NCI-H774 (cell line): Measurements from ENCODE around the gene SLC7A5.
"Not testable (repeated sequence)": the region's sequence is repeated elsewhere in the genome, so short reads cannot be mapped to it uniquely, and the experiment has no call there.

Experiments used
- DNase-seq: peaks from one replicate; lab custom pipeline; 2025; lab: John Stamatoyannopoulos, UW

SLC7A5 gene

DNA sequence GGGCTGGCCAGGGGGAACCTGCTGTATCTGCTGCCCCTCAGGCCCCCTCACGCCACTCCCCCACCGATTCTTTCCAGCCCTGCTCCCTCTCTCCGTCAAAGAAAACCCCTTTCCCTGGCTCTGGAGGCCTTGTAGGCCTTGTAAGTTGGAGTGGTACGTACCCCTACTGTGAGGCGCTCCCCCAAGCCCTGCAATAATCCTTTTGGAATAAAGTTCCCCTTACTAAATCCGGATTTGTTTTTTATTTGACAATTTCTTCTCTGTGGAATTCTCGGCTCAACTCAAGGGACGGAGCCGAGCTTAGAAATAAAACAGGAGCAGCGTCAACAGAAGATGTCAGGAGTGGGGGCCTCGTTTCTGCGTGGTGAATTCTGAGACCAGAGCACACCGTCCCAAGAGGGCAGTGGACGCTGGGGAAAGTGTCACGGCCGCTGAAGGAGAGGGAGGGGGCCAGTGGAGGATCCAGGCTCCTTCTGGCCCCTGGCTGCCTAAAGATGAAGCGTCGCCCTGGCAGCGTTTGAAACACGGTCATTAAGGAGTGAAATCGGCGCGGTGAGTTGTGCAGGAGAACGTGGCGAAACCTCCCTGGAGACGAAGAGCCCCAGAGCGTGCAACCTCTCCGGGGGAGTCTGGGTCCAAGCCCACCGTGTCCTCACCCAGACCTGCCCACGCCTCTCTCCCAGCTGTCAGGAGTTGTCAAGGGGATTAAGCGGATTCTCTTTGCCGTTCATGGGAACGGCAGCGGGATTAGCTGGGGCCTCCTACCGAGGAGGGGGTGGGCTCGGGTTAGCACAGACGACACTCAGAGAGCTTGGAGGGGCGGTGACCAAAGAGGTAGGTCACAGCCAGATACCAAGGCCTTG is 47.0 kb downstream of the SLC7A5 start:
- DNase-seq, result no peak

DNA sequence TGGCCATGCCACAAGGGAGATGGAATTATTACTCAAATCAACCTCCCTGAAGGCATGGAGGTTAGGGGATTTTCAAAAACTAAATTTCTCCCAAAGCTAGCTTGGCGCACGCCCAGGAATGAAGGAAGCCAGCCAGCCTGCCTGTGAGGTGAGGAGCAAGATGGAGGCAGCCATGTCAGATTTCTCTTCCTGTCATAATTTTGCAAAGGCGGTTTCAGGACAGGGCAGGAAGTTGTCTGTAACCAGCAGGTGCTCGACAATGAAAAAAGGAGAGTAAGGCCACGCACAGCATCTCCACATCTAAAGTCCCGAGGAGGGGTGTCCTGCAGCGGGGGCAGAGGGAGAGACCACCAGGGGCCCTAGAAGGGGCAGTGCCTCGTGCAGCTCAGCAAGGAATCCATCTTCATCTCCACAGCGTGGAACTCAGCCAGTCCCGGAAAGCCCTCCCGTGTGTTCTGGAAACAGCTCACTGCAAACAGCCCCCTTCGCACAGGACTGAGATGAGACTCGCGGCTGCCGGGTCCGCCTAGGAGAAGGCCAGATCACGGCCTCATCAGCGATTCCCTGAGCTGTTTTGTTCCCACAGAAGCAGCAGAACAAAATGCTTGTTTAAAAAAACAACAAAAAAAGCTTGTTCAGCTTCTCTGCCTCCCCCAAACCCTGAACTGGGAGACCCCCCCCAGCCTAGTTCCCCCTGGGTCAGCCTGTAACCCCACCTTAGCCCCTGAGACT is 47.8 kb downstream of the SLC7A5 start:
- DNase-seq, result no peak

DNA sequence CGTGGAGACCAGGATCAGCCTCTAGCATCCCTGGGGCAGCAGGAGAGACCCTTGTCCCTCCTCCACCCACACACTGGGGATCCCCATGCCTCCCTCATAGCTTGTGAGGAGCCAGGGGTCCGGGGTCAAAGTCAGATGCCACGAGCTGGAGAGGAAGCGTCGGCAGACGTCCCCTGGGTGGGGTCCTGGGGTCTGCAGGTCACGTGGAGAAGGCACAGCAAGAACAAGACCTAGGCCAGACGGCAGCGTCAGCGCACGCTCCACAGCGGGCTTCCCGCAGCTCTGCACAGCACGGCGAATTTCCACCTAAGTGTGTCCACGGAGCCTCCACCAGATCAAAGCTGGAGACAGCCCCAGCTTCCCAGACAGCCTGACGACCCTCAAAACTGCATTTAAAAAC is 49.3 kb downstream of the SLC7A5 start:
- no peak for DNase-seq

DNA sequence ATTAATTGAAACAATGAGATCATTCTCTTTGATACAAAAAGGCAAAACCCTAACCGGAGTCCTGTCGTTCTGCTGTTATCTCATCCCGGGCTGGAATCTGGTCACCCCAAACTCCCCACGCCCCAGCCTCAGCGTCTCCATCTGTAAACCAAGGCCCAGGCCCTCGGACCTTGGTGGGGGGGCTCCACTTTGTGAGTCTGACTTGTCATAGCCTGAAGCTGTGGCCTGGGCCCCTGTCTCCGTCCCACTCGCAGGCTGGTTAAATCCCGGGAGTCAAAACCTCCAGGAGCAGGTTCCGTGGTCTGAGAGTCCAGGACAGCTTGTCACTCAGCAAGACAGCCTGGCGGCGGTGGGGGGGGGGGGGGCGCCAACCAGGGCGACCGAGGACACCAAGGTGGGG is 50.0 kb downstream of the SLC7A5 start:
- DNase-seq, result no peak

DNA sequence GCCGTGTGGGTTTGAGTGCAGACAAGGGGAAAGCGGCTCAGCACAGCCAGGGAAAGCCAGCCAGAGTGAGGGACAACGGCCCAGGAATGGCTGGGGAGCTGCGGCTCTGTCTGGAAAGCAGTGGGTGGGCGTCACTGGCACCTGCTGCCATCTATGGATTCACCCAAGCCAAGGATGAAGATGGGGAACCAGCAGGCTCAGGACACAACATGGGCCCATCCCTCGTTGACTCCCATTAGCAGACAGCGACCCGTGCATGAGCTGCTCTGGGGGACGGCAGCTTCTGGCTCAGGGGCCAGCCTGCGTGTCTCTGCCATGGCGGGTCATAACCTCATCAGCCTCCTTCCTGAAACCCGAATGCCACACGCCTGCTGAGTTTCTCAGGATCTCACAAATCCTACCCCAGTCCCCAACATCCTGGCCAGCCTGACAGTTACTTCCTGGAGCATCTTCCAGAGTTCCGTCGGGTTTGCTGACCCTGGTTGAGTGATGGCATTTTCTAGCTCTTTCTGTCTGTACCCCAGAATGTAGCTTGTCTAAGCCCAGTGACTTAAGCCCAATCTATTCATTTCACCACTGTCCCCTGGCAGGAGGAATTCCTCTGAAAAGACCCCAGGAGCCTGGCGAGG is 50.7 kb downstream of the SLC7A5 start:
- no peak for DNase-seq

DNA sequence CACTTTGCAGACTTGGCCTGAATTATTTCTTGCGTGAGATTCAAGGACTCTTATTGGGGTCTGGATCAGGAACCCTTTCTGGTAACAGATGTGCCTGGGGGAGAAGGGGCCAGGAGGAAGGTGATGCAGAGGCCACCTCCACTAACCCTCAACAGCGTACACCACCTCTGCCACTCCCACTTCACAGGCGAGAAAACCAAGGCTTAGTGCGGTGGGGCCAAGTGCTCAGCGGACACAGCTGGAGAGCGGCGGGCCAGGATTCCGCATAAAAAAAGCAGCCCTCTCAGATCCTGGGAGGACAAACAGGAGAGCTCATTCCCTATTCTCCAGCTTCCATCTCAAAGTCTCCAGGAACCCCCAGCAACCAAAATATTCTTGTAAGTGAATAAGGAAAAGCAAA is 51.4 kb downstream of the SLC7A5 start:
- DNase-seq, result no peak

DNA sequence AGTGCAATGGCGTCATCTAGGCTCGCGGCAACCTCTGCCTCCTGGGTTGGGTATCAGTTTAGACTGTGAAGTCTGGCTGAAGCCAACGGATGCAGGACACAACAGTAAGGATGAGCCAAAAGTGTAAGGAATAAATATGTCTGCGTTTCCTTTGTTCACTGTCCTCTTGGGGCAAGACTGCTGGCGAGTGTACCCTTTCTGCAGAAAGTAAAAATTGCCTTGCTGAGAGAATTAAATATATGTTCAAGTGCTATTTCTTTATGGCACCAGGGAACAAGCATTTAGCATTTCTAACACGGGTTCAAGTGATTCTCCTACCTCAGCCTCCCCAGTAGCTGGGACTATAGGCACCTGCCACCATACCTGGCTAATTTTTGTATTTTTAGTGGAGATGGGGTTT is 51.9 kb downstream of the SLC7A5 start:
- DNase-seq, result not testable (repeated sequence)

DNA sequence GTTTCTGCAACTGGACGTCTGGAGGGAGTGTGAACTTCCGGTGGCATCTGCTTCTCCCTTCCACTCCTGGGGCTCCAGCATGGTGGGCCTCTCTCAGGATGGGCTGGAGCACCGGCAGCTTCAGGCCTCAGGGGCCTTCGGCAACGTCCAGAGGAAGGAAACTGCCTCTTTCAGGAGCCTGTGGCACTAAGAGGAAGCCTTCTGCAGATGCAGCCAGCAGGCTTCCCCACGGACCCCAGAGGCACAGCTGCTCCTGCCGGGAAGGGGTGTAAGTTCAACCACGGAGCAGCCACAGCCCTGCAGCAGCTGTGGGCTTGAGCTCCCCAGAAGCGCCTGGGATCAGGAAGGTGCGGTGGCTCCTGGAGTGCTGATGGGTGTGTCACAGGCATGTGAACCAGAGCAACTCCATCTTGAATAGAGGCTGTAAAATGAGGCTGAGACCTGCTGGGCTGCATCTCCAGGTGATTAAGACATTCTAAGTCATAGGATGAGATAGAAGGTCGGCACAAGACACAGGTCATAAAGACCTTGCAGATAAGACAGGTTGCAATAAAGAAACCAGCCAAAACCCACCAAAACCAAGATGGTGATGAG is 52.7 kb downstream of the SLC7A5 start:
- DNase-seq, result no peak

DNA sequence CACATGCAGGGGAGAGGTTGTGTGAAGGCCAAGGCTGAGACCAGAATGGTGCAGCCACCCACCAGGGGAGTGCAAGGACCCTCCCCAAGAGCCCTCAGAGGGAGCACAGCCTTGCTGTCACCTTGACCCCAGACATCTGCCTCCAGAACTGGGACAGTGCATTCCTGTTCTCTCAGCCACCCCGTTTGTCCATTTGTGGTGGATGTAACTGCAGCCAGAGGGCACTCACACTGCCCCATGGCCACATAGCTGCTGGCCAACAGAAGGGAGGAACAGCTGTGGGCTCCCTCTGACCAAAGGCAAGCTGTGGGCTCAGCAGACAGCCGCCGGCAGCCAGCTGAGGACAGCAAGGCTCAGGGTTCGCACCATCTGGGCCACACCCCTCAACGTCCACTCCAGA is 53.7 kb downstream of the SLC7A5 start:
- DNase-seq, result no peak

DNA sequence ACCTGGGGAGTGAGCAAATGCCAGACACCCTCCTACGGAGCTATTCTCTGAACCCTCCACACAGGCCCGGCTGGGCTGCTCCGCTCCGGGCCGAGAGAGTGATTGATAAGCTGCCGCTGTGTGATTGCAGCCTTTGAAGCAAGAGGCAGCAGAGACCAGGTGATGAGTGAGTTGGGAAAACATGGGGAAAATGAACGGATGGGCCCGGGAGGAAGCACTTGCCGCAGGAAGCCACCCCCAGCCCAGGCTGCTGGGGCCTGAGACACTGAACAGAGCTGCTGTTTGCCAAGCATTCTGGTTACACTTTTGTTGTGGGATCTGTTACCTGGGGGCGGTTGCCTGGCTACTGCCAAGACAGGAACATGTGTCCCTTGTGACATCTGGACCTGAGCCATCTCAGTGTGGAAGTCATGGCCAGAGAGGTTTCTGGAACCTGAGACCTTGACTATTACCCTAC is 57.1 kb downstream of the SLC7A5 start:
- no peak for DNase-seq

DNA sequence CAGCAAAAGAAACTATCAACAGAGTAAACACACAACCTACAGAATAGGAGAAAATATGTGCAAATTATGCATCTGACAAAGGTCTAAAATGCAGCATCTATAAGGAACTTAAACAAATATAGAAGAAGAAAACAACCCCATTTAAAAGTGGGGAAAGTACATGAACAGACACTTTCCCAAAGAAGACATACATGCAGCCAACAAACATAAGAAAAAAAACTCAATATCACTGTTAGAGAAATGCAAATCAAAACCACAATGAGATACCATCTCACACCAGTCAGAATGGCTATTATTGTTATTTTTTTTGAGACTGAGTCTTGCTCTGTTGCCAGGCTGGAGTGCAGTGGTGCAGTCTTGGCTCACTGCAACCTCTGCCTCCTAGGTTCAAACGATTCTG is 57.9 kb downstream of the SLC7A5 start:
- DNase-seq, result not testable (repeated sequence)

DNA sequence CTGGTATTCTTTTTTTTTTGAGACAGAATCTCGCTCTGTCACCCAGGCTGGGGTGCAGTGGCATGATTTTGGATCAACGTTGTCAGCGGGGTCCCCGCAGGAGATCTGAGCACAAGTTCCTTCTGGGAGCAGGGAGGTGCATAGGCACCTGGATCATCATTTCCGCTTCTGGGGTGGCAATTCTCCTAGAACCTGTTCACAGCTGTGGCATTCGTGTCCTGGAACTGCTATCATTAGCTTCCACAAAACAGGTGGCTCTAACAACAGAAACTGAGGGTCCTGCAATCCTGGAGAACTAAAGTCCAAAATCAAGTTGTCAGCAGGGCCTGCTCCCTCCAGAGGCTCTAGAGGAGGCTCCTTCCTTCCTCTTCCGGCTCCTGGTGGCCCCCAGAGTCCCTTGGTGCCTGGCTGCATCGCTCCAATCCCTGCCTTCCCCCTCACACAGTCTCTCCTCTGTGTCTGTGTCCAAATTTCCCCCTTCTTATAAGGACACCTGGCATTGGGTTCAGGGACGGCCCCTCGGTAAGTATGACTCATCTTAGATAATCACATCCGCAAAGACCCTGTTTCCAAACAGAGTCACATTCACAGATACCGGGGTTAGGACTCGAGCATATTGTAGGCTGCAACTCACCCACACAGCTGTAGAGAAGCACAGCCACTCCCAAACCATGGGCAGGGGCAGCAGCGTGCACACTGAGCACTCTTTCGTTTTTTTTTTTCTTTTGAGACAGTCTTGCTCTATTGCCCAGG is 60.0 kb downstream of the SLC7A5 start:
- no peak for DNase-seq

DNA sequence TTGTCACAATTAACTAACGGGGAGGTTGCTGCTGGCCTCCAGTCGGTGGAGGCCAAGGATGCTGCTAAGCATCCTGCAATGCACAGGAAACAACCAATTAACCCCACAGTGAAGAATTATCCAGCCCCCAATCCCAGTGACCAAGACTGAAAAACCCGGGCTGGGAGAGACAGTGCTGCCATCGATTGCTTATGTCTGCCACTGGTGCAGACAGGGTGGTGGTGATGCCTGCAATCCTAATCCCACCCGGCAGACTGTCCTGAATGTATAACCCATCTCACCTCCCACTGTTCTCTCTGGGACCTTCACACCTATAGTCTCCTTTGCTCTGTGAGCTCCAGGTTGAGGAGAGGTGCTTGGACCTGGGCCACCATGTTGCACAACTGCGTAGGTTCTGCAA is 61.2 kb downstream of the SLC7A5 start:
- DNase-seq, result no peak

DNA sequence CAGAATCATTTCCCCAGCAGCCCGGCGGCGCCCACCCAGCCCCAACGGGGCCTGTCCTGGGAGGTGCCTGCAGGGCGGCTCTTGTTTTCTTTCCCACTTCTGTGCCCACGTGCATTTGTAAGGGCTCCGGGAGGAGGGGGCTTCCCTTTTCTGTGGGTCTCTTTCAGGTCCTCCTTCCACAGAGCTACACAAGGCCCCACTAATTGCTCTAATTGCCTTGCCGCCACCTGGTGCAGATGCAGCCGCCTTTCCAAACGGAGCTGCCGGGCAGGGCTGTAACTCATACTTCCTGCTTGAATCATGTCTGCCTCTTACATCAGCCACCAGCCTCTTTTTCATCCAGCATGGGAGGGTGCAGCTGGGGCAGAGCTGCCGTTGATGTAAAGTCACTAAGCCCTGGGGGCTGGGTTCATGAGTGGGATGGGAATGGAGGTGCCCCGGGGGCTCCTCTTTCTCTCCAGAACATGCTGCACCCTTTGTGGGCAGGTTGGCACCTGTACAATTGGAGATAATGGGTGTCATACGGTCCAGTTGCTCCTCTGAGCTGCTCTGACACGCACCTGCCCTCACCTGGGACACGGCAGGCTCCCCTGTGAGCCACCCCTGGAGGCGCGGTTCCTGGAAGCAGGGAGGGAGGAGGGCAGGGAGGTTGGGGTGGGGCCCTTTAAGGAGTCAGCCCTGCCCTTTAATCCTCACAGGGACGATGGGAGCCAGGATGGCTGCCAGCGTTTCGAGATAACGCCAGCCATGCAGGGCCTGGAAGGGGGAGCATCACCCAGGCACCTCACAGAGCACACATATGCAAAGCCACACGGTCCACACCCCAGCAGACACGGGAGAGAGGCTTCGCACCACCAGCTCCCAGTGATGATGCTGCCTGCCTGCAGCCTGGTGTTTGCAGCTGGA is 62.4 kb downstream of the SLC7A5 start:
- peak; percentile 72 for DNase-seq

DNA sequence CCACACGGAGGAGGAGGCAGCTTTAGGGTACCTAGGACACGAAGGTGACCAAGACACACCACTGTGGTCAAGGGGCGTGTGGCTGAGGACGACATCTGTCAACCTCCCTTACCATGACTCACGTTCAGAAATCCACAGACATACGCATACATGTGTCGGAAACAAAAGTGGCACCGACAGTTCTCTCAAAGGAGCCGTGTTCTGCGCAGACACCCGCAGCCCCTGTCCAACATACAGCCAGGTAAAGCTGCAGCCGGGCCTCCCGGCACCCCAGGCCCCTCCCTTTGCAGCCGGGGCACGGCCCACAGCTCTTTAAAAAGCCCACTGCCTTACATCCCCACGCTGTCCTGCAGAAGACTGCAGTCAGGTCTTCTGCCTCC is 63.1 kb downstream of the SLC7A5 start:
- no peak for DNase-seq

DNA sequence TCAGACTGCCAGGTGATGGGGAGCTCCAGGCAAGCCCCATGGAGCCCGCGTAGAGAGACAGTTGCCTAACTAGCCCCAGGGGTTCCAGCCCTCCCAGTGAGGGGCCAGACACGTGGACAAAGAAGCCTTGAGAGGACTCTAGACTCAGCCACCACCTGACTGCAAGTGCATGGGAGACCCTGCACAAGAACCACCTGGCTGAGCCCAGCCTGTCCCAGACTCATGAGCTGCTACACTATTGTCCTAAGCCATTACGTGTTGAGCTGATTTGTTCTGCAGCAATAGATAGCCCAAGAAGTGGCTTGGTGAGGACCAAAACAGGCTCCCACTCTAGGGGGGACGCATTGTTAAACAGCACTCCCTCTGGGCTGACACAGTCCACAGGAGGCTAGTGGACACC is 65.9 kb downstream of the SLC7A5 start:
- no peak for DNase-seq

DNA sequence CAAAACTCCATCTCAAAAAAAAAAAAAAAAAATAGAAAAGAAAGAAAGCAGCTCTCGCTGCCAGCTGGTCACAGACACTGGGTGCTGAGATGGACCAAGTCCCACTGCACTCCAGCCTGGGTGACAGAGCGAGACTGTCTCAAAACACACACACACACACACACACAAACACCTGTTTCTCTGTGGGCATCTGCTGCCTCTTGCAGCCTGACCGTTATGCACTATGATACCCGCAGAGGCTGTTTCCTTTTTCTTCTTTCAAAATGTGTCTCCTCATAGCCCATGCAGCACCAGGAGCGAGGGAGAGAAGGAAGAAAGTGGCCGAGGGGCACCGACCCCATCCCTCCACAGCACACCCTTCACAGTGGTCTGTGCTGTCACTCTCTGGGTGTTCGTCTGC is 66.6 kb downstream of the SLC7A5 start:
- no peak for DNase-seq

DNA sequence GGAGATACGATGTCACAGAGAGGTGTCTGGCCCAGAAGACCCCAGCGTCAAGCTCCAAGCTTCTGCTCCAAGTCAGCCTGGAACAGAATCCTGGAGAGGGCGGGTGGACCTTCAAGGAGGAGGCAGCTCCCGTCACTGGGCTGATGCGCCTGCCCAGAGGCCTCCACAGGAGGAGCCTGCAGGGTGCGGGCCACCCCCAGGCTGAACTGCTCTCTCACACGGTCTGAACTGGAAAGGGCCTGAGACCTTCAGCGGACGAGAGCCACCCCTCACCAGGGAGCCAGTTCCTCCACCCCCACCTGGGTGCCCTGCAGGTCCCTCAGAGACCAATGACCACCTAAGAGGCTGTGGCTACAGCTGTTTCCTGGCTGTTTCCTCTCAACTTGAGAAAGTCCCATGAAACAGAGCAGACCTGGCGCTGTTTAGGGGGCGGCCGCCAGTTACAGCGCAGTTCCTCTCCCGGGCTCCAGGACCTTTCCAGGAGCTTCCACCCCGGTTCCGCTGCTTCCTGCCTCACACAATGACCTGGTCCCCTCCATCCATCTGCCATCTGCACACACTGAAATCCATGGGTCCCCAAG is 67.5 kb downstream of the SLC7A5 start:
- no peak for DNase-seq

DNA sequence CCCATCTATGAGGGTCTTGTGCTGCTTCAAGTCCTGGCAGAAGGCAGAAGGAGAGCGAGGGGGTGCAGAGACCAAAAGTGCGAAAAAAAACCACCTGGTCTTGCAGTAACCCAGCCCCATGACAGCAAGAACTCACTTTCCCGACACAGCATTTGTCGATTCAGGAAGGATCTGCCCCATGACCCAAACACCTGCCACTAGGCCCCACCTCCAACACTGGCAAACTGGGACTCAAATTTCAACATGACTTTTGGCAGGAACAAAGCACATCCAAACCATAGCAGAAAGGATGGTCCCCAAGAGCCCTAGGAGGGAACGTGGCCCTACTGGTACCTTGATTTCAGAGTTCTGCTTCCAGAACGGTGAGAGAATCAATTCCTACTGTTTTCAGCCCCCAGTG is 68.8 kb downstream of the SLC7A5 start:
- no peak for DNase-seq

DNA sequence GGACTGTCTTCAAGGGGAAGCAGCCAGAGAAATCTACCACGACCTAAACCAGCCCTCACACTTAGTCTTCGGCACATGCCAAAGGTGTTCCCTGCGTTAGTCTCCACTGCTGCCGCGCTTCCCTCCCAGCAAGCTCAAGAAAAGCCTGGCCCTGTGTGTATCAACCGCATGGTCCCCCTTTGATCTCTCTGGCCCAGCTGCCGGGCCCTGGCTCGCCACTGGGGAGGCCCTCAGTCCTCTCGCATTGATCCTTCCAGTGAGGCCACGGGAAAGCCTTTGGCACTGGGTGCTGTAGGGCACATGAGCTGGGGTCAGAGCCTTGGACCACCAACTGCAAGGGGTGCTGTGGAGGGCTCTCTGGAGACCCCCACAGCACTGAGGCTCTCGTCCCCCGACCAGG is 74.0 kb downstream of the SLC7A5 start:
- no peak for DNase-seq
